ENCODE results near the gene HSPA4. TPM values are rescaled to one million over a fixed set of nuclear protein-coding genes. Genes with fewer than 3 reads are reported as not detected.
"Not testable (repeated sequence)": the region's sequence is repeated elsewhere in the genome, so short reads cannot be mapped to it uniquely, and the experiment has no call there.

Gene HSPA4
- total and polyA plus RNA-seq, 2 of the 4 experiments (the other 2 are of a cell fraction) = 34.9 to 120 TPM

- no peak overlapping the region for H3K9ac ChIP-seq (ENCODE audit: low read depth, low read length)
- in situ Hi-C loops (cut with MboI; ENCODE audit: low sequenced_read_pairs) = no loop called here
- no peak overlapping the region for H2BK5ac ChIP-seq (ENCODE audit: low read depth, low read length, poor library complexity, severe bottlenecking)
- no peaks in the 10 kb centered on the region for H3K36me3 ChIP-seq (ENCODE audit: control insufficient read depth, insufficient read depth, low read length)
- BruUV-seq (replicated peaks) = no TSS peak
- CTCF ChIA-PET = no interaction called here
- H3K4me1 ChIP-seq (ENCODE audit: control insufficient read depth, insufficient read depth, low read length) = 0 out of 2 replicates have a peak, but pooled peaks cover 3% of the 10 kb centered on the region
- WGBS, 2 experiments (ENCODE audit: extremely low coverage in 2 of 2, insufficient read length in 1 of 2) = no CpG with 5 or more reads among the region's 1 CpG
- no peak overlapping the region for H2AFZ ChIP-seq (replicated peaks; ENCODE audit: low read length, poor library complexity)
- no peak overlapping the region for H3K23ac ChIP-seq (ENCODE audit: low read depth, low read length)
- no peak overlapping the region for H4K8ac ChIP-seq (ENCODE audit: low read depth in 2 of 2, low read length in 2 of 2)
- ATAC-seq (ENCODE audit: low read depth) (peak; percentile 65), DNase-seq (peak; percentile 44)
- TF ChIP-seq USF2 (IDR thresholded peaks at IDR 0.05; ENCODE audit: low read depth, low read length) (no peak), CTCF (conservative IDR thresholded peaks at IDR 0.05; ENCODE audit: low read depth, low read length) (0 out of 2 replicates have a peak, but pooled peaks have one; percentile 5)
- no peaks in the 10 kb centered on the region for H3K9me3 ChIP-seq (ENCODE audit: control insufficient read depth, insufficient read depth, low read length)
- no peaks in the 10 kb centered on the region for H3K79me1 ChIP-seq (ENCODE audit: low read depth in 1 of 2, low read length in 2 of 2)
- H3K4me2 ChIP-seq (ENCODE audit: low read depth, low read length) = no peak overlapping the region
- dilution Hi-C loops (cut with HindIII; ENCODE audit: low sequenced_read_pairs, unreplicated experiment) = no loop called here
- no peak overlapping the region for H3K18ac ChIP-seq (ENCODE audit: low read depth, low read length)
- intact Hi-C loops (cut with micrococcal nuclease) = no loop called here
- no peak overlapping the region for H4K5ac ChIP-seq (ENCODE audit: low read depth, low read length)
- no peak overlapping the region for H3K56ac ChIP-seq (ENCODE audit: extremely low read depth, insufficient read depth, low read length)
- H2BK20ac ChIP-seq (ENCODE audit: low read depth, low read length) = no peak overlapping the region
- H2AK9ac ChIP-seq (replicated peaks; ENCODE audit: low read depth, low read length, poor library complexity) = no peak overlapping the region
- no peaks in the 10 kb centered on the region for H3K9me1 ChIP-seq (ENCODE audit: insufficient read depth, low read length)
- no peak overlapping the region for H3K4ac ChIP-seq (ENCODE audit: low read depth, low read length)
- H2AK5ac ChIP-seq (ENCODE audit: low read depth, low read length) = no peak overlapping the region
- POLR2A ChIA-PET (ENCODE audit: unreplicated experiment) = no interaction called here
- no peaks in the 10 kb centered on the region for H4K20me1 ChIP-seq (ENCODE audit: insufficient read depth, low read length)
- no peak overlapping the region for H2BK120ac ChIP-seq (ENCODE audit: low read depth, low read length)
- no peak overlapping the region for H3K4me3 ChIP-seq (ENCODE audit: insufficient read depth, low read depth, low read length)
- no peaks in the 10 kb centered on the region for H3K27me3 ChIP-seq (ENCODE audit: control insufficient read depth, insufficient read depth, low read length)
- H4K91ac ChIP-seq (ENCODE audit: insufficient read depth, low read depth, low read length) = no peak overlapping the region
- H3K27ac ChIP-seq (ENCODE audit: insufficient read depth, low read length) = no peak overlapping the region
- no peak overlapping the region for H2BK15ac ChIP-seq (ENCODE audit: low read depth, low read length)
- no peak overlapping the region for H3K14ac ChIP-seq (replicated peaks; ENCODE audit: low read depth, low read length)
These were observed 9.9 kb upstream of the HSPA4 start for GRCh38 chr5:133041910-133042309.

- ATAC-seq (ENCODE audit: low read depth); H3K23ac ChIP-seq (ENCODE audit: low read depth, low read length); H3K56ac ChIP-seq (ENCODE audit: extremely low read depth, insufficient read depth, low read length); H3K4me1 ChIP-seq (ENCODE audit: control insufficient read depth, insufficient read depth, low read length); DNase-seq; in situ Hi-C loops (cut with MboI; ENCODE audit: low sequenced_read_pairs); dilution Hi-C loops (cut with HindIII; ENCODE audit: low sequenced_read_pairs, unreplicated experiment); H3K4me3 ChIP-seq (ENCODE audit: insufficient read depth, low read depth, low read length); H2AK5ac ChIP-seq (ENCODE audit: low read depth, low read length); H3K4me2 ChIP-seq (ENCODE audit: low read depth, low read length); H3K18ac ChIP-seq (ENCODE audit: low read depth, low read length); H2BK120ac ChIP-seq (ENCODE audit: low read depth, low read length); H3K9ac ChIP-seq (ENCODE audit: low read depth, low read length); H4K20me1 ChIP-seq (ENCODE audit: insufficient read depth, low read length); POLR2A ChIA-PET (ENCODE audit: unreplicated experiment); intact Hi-C loops (cut with micrococcal nuclease); H4K5ac ChIP-seq (ENCODE audit: low read depth, low read length); H3K27ac ChIP-seq (ENCODE audit: insufficient read depth, low read length); H2BK15ac ChIP-seq (ENCODE audit: low read depth, low read length); H3K9me1 ChIP-seq (ENCODE audit: insufficient read depth, low read length); H4K8ac ChIP-seq (ENCODE audit: low read depth in 2 of 2, low read length in 2 of 2); H4K91ac ChIP-seq (ENCODE audit: insufficient read depth, low read depth, low read length); H2BK20ac ChIP-seq (ENCODE audit: low read depth, low read length); CTCF ChIA-PET; H3K4ac ChIP-seq (ENCODE audit: low read depth, low read length); H3K36me3 ChIP-seq (ENCODE audit: control insufficient read depth, insufficient read depth, low read length); H3K9me3 ChIP-seq (ENCODE audit: control insufficient read depth, insufficient read depth, low read length); H3K27me3 ChIP-seq (ENCODE audit: control insufficient read depth, insufficient read depth, low read length); H3K14ac ChIP-seq (replicated peaks; ENCODE audit: low read depth, low read length); BruUV-seq (replicated peaks); H2BK5ac ChIP-seq (ENCODE audit: low read depth, low read length, poor library complexity, severe bottlenecking): not testable (repeated sequence)
- peak overlapping the region; percentile 50 for H2AK9ac ChIP-seq (replicated peaks; ENCODE audit: low read depth, low read length, poor library complexity)
- peaks cover 12 to 16% of the 10 kb centered on the region in 2 experiments for H3K79me1 ChIP-seq (ENCODE audit: low read depth in 1 of 2, low read length in 2 of 2)
- no CpG with 5 or more reads among the region's 8 CpGs for WGBS, 2 experiments (ENCODE audit: extremely low coverage in 2 of 2, insufficient read length in 1 of 2)
- peak overlapping the region; percentile 85 for H2AFZ ChIP-seq (replicated peaks; ENCODE audit: low read length, poor library complexity)
These were observed 5.3 kb upstream of the HSPA4 start for GRCh38 chr5:133046560-133046959.
